HG03139 (cell line): ENCODE data around the gene ARX.

Experiments used
- ATAC-seq: cut with Tn5 transposase; IDR thresholded peaks from one replicate; pipeline ENCODE4 v1.9.1; 2021; ENCODE audit not compliant: unreplicated experiment

ARX gene

GRCh38 chrX:25015486-25016360 is at the start of gene ARX:
Gene ARX, minus strand, starts transcription at chrX:25015965. Its CDS starts 228 bp downstream, at chrX:25015737.
- ATAC-seq: no peak

GRCh38 chrX:25059273-25059672 is 43.5 kb upstream of the ARX start:
- no peak for ATAC-seq

GRCh38 chrX:25052798-25053534 is 37.2 kb upstream of the ARX start:
- no peak for ATAC-seq

GRCh38 chrX:25049971-25050370 is 34.2 kb upstream of the ARX start:
- no peak for ATAC-seq

- ATAC-seq: no peak
These were observed 33.6 kb upstream of the ARX start for GRCh38 chrX:25049357-25049756.

- ATAC-seq: no peak
These were observed 32.4 kb upstream of the ARX start for GRCh38 chrX:25048178-25048577.

GRCh38 chrX:25043192-25043591 is 27.4 kb upstream of the ARX start:
- ATAC-seq: no peak

- ATAC-seq: no peak
These were observed 23.3 kb upstream of the ARX start for GRCh38 chrX:25039036-25039435.

- ATAC-seq: no peak
These were observed 19.1 kb upstream of the ARX start for GRCh38 chrX:25034889-25035288.

GRCh38 chrX:25029288-25029825 is 13.6 kb upstream of the ARX start:
- ATAC-seq: no peak

- ATAC-seq: no peak
These were observed 13.0 kb upstream of the ARX start for GRCh38 chrX:25028726-25029125.

- ATAC-seq: no peak
These were observed 10.8 kb upstream of the ARX start for GRCh38 chrX:25026576-25026975.

GRCh38 chrX:25025615-25026014 is 9.8 kb upstream of the ARX start:
- ATAC-seq: no peak

GRCh38 chrX:25023908-25024307 is 8.1 kb upstream of the ARX start:
- no peak for ATAC-seq

- no peak for ATAC-seq
These were observed 6.9 kb upstream of the ARX start for GRCh38 chrX:25022499-25023325.

GRCh38 chrX:25020905-25021449 is 5.2 kb upstream of the ARX start:
- no peak for ATAC-seq

GRCh38 chrX:25020391-25020904 is 4.7 kb upstream of the ARX start:
- ATAC-seq: no peak

- ATAC-seq: no peak
These were observed 4.1 kb upstream of the ARX start for GRCh38 chrX:25019707-25020390.

GRCh38 chrX:25018682-25019081 is 2.9 kb upstream of the ARX start:
- ATAC-seq: no peak

GRCh38 chrX:25017667-25018247 is 2.0 kb upstream of the ARX start:
- ATAC-seq: no peak
